Activated T-cell treated with anti-CD3 and anti-CD28 coated beads, Interleukin-2, amount 50 U/mL, for 1 hour (primary cell): Measurements from ENCODE around the gene SEMA4A.
A peak's percentile ranks its signal among the peaks of the same experiment; 100 is the strongest.
"Not testable (repeated sequence)": the region's sequence is repeated elsewhere in the genome, so short reads cannot be mapped to it uniquely, and the experiment has no call there.

ENCODE experiments used
- DNase-seq: peaks from one replicate; pipeline ENCODE4 v3.0.0-alpha.2; 2020

The SEMA4A gene

GRCh38 chr1:156119503-156120209, 33.7 kb upstream of the SEMA4A start:
- peak; percentile 57 for DNase-seq

GRCh38 chr1:156120318-156120717, 33.1 kb upstream of the SEMA4A start:
- no peak for DNase-seq

GRCh38 chr1:156121005-156121404, 32.4 kb upstream of the SEMA4A start:
- not testable (repeated sequence) for DNase-seq

- no peak for DNase-seq
Observed at GRCh38 chr1:156121457-156121856, 31.9 kb upstream of the SEMA4A start.

- no peak for DNase-seq
Observed at GRCh38 chr1:156122086-156122485, 31.3 kb upstream of the SEMA4A start.

- no peak for DNase-seq
Observed at GRCh38 chr1:156122519-156123355, 30.6 kb upstream of the SEMA4A start.

GRCh38 chr1:156123356-156124196, 29.8 kb upstream of the SEMA4A start:
- peak; percentile 78 for DNase-seq

- DNase-seq, result no peak
Observed at GRCh38 chr1:156124557-156125483, 28.6 kb upstream of the SEMA4A start.

- DNase-seq, result not testable (repeated sequence)
Observed at GRCh38 chr1:156125544-156125943, 27.8 kb upstream of the SEMA4A start.

- DNase-seq, result peak; percentile 73
Observed at GRCh38 chr1:156126043-156126629, 27.2 kb upstream of the SEMA4A start.

GRCh38 chr1:156126630-156127534, 26.5 kb upstream of the SEMA4A start:
- peak; percentile 82 for DNase-seq

GRCh38 chr1:156128308-156128653, 25.1 kb upstream of the SEMA4A start:
- no peak for DNase-seq

GRCh38 chr1:156128654-156129597, 24.5 kb upstream of the SEMA4A start:
- no peak for DNase-seq

GRCh38 chr1:156129687-156130577, 23.5 kb upstream of the SEMA4A start:
- peak; percentile 83 for DNase-seq

GRCh38 chr1:156130578-156130942, 22.8 kb upstream of the SEMA4A start:
- no peak for DNase-seq

GRCh38 chr1:156134716-156135435, 18.5 kb upstream of the SEMA4A start:
- no peak for DNase-seq

GRCh38 chr1:156135930-156136871, 17.2 kb upstream of the SEMA4A start:
- no peak for DNase-seq
